Activated CD8-positive, alpha-beta memory T cell treated with anti-CD3 and anti-CD28 coated beads, Interleukin-2, amount 50 U/mL, for 1 hour (primary cell): ENCODE data around the gene PCF11.
"Not testable (repeated sequence)": the region's sequence is repeated elsewhere in the genome, so short reads cannot be mapped to it uniquely, and the experiment has no call there.

Experiments used
- DNase-seq: peaks from one replicate; pipeline ENCODE4 v3.0.0-alpha.2; 2020; ENCODE audit errors: extremely low read depth

Gene PCF11, protein sequence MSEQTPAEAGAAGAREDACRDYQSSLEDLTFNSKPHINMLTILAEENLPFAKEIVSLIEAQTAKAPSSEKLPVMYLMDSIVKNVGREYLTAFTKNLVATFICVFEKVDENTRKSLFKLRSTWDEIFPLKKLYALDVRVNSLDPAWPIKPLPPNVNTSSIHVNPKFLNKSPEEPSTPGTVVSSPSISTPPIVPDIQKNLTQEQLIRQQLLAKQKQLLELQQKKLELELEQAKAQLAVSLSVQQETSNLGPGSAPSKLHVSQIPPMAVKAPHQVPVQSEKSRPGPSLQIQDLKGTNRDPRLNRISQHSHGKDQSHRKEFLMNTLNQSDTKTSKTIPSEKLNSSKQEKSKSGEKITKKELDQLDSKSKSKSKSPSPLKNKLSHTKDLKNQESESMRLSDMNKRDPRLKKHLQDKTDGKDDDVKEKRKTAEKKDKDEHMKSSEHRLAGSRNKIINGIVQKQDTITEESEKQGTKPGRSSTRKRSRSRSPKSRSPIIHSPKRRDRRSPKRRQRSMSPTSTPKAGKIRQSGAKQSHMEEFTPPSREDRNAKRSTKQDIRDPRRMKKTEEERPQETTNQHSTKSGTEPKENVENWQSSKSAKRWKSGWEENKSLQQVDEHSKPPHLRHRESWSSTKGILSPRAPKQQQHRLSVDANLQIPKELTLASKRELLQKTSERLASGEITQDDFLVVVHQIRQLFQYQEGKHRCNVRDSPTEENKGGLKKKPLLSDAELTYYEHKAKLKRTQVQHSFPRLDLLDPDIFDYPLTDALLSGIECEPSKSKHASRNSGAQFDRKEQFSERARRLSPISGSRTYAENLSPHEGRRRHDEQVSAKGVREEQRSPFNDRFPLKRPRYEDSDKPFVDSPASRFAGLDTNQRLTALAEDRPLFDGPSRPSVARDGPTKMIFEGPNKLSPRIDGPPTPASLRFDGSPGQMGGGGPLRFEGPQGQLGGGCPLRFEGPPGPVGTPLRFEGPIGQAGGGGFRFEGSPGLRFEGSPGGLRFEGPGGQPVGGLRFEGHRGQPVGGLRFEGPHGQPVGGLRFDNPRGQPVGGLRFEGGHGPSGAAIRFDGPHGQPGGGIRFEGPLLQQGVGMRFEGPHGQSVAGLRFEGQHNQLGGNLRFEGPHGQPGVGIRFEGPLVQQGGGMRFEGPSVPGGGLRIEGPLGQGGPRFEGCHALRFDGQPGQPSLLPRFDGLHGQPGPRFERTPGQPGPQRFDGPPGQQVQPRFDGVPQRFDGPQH (N-terminal part only)

DNA sequence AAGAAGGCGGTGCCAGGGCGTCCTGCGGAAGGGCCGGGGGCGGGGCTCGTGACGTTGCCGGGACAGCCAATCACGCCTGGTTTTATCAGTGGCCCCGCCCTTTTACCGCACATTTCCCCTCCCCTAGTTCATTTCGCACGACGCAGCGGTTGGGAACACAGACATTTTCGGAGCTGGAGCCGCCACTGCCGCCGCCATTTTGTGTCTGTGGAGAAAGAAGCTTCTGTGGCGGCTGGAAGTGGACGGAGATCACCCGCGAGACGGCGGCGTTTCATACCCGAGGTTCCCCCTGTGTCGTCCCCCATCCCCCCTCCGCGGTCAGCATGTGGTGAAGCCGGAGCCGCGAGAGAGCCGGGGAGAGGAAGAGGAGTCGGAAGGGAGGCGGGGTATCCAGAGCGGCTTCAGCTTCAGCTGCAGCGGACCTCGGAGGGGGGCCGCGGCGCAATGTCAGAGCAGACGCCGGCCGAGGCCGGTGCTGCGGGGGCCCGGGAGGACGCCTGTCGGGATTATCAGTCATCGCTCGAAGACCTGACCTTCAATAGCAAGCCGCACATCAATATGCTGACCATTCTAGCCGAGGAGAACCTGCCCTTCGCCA lies at the start of gene PCF11:
Gene PCF11, plus strand, starts transcription at position 136 of the 598 bp plus-strand sequence. Its CDS starts 309 bp downstream, at position 445.
- DNase-seq = no peak

DNA sequence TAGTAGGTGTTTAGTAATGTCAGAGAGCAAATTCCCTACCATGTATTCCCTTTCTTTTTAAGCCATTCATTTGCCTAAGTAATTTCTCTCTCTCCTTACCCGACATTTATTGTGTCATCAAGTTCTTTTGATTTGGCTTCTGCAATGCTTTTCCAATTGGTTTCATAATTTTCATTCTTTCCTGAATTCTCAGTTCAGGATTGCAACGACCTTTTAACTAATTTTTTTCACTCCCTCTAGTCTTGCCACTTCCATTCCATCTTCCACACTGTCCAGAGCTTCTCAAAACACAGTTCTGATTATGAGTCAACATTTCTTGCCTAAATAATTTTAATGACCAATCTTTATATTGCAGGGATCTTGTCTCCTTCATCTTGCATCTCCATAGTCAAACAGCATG lies 44.0 kb upstream of the PCF11 start:
- no peak for DNase-seq

DNA sequence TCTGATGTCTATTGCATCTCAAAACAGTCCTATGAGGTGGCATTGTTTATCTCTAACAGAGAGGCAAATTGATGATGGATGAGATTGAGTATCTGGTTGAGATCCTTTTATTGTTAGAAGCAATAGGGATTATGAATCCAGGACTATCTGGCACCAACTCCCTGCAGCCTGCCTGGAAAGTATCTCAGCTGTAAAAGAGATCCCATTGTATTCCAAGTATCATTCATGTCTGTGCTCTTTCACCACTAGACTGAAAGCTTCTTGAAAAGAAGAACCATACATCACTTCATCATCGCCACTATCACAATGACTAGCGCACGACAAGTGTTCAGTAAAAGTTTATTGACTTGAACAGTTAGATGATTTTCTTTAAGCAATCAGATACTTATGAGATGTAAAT lies 41.9 kb upstream of the PCF11 start:
- no peak for DNase-seq

DNA sequence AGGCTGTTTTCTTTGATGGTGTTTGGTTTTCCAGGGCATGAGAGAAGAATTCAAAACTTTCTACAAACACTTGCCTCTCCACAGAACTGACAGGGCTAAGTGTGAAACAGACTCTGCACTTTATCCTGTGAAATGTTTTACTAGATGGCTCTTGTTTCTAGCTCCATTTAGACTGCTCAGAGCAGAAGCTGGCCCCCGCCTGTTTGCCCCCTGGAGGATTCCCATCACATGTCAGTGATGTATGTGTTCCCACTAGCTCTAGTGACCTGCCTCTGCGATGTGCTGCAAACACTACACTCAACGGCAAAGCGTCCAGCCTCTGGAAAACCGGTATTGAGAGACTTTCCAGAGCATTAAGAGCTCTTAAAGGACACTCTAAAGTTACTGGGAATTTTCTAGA lies 41.4 kb upstream of the PCF11 start:
- DNase-seq = no peak

DNA sequence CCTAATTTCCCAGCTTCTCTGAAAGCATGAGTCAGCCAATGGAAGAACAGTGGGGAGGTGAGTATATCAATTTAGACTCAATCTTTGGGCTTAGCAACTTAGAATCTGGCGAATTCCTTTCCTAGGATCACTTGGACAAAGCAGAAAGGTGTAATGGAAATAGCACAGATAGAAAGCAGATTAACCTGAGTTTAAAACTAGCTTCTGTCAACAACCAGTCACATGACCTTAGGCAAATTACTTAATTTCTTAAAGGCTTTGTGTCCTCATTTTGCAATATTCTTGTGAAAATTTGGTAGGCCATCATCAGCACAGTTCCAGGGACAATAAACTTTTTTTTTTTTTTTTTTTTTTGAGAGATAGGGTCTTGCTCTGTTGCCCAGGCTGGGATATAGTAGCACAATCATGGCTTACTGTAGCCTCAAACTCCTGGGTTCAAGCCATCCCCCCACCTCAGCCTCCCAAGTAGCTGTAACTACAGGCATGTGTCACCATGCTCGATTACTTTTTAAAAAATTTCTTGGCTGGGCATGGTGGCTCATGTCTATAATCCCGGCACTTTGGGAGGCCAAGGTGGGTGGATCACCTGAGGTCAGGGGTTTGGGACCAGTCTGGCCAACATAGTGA lies 40.8 kb upstream of the PCF11 start:
- DNase-seq = no peak

DNA sequence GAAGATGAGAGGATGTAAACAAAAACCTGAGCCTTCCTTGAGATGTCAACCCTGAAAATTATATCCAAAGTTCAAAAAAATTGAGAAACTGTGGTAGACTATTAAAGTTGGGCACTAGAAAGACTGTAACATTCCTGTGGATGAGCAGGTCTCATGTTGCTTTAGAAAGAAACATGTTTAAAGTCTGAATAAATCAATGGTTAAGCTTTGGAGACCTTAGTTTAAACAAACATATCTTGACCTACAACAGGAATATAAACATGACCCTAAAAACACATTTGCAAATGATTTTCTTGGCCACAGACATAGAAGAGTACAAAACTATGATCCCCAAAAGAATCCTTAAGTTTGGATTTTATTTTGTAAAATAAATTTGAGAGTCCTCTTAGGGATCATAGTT lies 38.1 kb upstream of the PCF11 start:
- no peak for DNase-seq

DNA sequence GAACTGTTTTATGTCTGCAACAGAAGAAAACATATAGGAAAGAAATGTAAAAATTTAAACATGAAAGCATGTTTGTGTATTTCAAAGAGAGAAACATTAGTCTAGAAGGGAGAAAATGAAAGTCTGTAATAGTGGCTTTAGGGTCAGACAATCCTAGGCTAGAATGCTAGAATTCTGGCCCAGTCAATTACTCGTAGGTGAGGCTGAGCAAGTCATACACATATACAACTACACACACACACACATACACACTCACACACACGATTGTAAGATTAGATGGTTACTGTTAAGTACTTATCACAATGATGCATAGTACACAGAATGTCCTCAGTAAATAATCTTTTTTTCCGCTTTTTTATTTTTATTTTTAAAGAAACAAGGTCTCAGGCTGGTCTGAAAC lies 37.7 kb upstream of the PCF11 start:
- no peak for DNase-seq

DNA sequence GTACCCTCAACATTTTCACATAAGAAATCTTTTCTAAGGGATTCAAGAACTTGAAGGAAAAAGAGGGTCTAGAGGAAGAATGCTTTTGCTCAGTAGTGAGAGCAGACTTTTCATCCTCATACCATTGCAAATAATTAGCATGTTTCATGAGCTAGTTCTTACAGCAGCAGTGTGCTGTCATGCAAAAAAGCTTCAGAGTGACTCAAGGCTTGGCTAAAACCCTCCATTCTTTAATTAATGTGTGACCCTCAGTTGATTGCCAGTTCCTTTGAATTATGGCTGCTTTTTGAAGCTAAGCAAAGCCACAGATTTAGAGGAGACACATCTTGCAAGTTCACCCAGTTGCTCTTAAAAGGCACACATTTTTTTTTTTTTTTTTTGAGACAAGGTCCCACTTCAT lies 36.6 kb upstream of the PCF11 start:
- no peak for DNase-seq

DNA sequence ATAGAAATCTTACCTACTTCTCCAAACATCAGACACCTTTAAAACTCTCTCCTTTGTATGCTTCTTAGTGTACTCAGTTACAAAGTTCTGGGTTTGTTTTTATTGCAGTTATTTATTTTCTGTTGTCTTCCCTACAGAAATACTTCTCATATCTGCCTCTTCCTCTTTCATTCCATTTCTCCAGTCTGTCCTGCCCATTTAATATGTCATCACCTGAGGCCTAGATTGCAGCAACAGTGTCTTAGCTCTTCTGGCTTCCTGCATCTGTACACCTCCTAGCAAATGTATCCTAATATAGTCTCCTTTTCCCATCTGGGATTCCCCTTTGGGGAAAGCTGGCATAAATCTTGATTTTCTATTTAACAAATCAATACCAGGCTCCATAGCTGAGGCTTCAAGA lies 34.9 kb upstream of the PCF11 start:
- DNase-seq = no peak

DNA sequence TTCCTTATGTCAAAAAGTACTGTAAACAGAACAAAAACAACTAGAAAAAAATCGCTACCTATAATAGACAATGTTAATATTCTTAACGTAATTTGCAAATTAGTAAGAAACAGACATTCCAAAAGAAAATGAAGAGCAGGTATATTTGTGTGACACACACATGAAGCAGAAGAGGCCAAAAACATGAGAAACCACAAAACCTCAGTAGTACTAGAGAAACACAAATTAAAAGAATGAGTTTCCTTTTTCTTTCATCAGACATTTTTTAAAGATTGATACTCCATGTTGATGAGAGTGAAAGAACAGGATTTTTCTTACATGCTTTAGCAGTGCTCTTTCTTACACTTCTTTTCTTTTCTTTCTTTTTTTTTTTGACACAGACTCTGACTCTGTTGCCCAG lies 34.2 kb upstream of the PCF11 start:
- DNase-seq = no peak

DNA sequence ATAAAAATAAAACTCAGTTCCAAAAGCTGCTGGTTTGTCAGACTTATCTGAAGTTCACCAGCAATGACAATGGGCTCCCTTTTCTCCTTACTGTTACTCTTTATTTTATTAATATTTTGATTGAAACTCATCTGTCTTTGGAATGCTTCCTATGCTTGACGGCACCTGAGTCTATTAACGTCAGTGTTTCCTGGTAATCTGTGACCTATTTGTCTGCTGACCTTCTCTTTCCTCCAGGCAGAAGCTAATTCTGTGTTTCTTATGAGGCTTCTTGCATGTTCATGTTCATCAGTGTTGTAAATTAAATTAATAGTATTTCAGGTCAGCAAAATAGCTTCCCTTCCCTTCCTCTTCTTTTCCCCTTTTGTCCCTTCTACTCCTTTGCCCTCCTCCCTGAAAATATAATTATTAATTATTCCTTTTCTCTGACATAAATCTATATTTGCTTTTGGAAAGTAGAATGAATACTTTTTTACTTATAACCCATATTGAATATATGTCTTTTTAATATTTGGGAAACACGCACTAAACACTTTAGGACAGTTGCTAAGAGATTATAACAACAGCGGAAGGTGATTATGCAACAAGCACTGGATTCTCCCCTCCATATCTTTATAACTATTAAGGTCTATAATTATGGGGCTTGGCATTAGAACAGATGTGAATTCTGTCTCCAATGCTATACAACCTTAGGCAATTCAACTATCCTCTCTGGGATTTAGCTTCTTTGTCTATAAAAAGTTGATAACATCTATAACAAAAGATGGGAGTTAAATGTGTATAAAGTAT lies 32.1 kb upstream of the PCF11 start:
- no peak for DNase-seq

DNA sequence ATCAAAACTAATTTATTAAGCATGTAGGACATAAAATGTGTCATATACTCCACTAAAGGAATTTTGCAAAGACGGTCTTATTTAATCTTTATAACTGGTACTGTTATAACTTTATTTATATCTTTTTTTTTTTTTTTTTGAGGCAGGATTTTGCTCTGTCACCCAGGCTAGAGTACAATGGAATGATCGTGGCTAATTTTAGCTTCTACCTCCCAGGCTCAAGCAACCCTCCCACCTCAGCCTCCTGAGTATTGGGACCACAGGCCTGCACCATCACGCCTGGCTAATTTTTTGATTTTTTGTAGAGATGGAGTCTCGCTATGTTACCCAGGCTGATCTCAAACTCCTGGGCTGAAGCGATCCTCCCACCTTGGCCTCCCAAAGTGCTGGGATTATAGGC lies 31.4 kb upstream of the PCF11 start:
- DNase-seq = no peak

DNA sequence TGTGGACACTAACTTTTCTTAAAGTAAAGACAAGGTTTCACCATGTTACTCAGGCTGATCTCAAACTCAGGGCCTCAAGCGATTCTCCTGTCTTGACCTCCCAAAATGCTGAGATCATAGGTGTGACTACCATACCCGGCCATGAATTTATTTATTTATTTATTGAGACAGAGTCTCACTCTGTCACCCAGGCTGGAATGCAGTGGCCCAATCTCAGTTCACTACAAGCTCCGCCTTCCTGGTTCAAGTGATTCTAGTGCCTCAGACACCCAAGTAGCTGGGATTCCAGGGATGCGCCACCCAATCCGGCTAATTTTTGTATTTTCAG lies 29.7 kb upstream of the PCF11 start:
- no peak for DNase-seq

DNA sequence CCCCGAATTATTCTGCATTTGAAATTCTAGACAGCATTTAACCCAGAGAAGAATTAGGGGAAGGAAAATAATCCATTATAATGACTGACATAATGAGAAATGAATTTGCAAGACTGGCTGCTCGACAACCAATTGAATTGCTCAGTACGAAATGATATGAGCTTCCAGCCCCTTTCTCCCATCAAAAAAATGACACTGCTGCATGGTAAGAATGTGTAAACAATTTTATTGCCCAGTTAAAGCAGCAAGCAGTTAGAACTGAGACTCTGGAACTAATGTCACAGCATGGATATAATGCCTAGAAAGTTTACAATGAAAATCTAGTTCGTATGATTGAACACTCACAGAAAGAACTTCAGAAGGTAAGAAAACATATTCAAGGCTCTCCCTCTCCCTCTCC lies 24.7 kb upstream of the PCF11 start:
- DNase-seq = no peak

DNA sequence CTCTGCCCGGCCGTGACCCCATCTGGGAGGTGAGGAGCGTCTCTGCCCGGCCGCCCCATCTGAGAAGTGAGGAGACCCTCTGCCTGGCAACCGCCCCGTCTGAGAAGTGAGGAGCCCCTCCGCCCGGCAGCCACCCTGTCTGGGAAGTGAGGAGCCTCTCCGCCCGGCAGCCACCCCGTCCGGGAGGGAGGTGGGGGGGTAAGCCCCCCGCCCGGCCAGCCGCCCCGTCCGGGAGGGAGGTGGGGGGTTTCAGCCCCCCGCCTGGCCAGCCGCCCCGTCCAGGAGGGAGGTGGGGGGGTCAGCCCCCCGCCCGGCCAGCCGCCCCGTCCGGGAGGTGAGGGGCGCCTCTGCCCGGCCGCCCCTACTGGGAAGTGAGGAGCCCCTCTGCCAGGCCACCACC lies 23.7 kb upstream of the PCF11 start:
- DNase-seq = not testable (repeated sequence)

DNA sequence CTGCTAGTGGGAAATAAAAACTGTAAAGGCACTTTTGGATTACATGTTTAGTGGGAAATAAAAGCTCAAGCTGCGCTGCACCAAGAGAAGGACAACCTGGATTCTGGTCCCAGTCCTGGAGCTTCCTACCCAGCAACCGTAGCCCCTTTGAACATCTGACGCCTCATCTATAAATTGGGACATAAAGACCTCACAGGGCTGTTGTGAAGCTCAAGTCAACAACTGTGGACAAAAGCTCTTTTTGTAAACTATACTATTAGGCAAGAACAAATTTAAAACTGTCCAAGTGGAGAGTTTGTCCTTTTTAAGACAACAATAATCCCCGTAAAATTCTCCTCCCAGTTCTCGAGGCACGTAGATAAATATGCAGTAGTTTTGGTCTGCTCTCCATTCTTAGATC lies 17.6 kb upstream of the PCF11 start:
- DNase-seq = no peak

DNA sequence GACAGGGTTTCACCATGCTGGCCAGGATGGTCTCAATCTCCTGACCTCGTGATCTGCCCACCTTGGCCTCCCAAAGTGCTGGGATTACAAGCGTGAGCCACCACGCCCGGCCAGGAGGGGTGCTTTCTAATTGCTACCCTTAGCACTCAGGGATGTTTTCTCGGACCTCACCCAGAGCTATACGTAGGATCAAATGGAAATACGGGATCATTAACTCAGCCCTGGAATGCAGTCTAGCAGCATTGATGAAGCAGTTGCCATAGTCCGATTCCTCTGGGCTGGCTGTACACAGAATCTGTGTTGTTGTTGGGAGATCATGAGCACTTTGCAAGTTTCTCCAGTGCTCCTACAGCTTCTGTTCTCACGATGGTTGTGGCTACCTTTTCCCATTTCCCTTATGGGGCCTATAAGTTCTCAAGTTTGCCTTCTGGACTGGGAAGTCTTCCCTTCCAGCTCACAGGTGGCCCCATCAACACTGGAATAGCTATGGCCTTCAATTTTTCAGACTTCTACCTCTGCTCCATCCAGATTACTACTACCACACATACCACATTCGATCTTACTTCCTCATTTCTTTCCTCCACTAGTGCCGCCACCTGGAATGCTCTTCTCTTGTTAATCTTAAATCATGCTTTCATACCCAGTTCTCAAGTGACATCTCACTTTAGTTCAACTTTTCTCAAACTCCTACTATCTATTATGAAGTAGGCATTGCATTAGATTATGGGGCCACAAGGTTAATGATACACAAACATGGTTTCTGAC lies 16.1 kb upstream of the PCF11 start:
- DNase-seq = no peak

DNA sequence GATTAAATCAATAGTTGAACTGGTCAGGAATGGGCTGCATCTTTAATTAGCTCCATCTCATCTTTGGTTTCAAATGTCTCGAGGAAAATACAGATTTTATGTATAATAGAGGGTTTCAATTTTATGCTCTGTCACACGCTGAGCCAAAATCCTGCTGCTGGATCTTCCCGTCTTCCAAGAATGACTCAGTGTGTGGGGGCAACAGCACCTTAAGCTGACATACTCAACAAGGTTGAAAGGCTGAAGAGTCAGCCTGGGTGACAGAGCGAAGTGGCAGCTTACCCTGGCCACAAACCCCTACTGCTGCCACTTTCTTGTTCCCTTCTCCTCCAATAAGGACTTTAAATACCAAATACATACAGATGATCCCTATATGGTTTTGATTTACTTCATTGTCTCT lies 9.0 kb upstream of the PCF11 start:
- DNase-seq = no peak

DNA sequence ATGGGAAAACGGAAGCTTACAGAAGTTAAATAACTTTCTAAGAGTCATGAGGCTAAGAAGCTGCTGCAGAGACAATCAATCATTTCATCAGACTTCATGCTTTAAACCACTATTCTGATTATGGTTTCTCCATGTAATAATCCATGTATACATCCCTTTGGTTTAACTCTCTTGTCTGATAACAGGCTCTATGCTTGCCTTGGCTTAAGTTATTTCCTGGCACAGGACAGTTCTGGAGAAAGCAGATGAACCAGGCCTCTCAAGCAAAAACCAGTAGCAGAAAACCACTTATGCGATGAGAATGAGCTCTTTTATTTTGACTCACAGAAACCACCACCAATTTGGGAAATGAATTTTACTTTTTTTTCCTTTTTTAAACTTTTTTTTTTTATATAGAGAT lies 6.5 kb upstream of the PCF11 start:
- no peak for DNase-seq
